PFSK-1 (cell line): ENCODE measurements around the gene THBS3.

Source experiments
- POLR2AphosphoS5 ChIP-seq: IDR thresholded peaks from 2 replicates; pipeline ENCODE4 v1.6.1; 2012; ENCODE audit warnings: low read depth, mild to moderate bottlenecking, control low read depth, low read length, moderate library complexity
- REST ChIP-seq, 2 experiments: IDR thresholded peaks; 2 replicates each; pipeline versions ENCODE4 v1.6.1 to v1.8.0; 2011 to 2012; ENCODE audit warnings: low read depth in 2 of 2, low read length in 2 of 2, control low read depth in 1 of 2, inconsistent platforms in 1 of 2, mild to moderate bottlenecking in 1 of 2, moderate library complexity in 1 of 2; ENCODE audit not compliant: insufficient read depth in 1 of 2
- TAF1 ChIP-seq: IDR thresholded peaks from 2 replicates; pipeline ENCODE4 v1.6.1; 2012; ENCODE audit warnings: low read length, control low read depth, borderline replicate concordance; ENCODE audit not compliant: insufficient read depth

- no peak for TF ChIP-seq POLR2AphosphoS5
- TF ChIP-seq REST (IDR thresholded peaks at IDR 0.05; ENCODE audit: insufficient read depth in 1 of 2, low read depth in 2 of 2, low read length in 2 of 2), result no peak
- TF ChIP-seq TAF1, result no peak
These were observed 46.1 kb upstream of the THBS3 start for GRCh38 chr1:155253797-155254196.
